A549 (cell line): Measurements from ENCODE around the gene RAB3C. TPM values are rescaled to one million over a fixed set of nuclear protein-coding genes. Genes with fewer than 3 reads are reported as not detected.

ENCODE experiments used
- ATAC-seq, 2 experiments: fragments of 200-7000 bp in 1 of 2; fragments of >200 bp in 1 of 2; cut with Nextera tagmentation in 1 of 2; cut with Tn5 transposase in 1 of 2; 3 replicates each; pipeline versions ENCODE4 v1.8.0 to v1.9.1; 2018 to 2020; ENCODE audit warnings: mild to moderate bottlenecking in 1 of 2, moderate library complexity in 1 of 2
- CTCF ChIA-PET: fragments of 300-600 bp; sonication (Branson Sonifier 250); formaldehyde crosslinking; extraction: SDS; loops from one replicate; lab custom pipeline; 2021; ENCODE audit warnings: antibody characterized with exemption, inconsistent platforms; lab: Yijun Ruan, JAX
- POLR2A ChIA-PET: fragments of 350-600 bp; formaldehyde crosslinking; extraction: SDS; loops from one replicate; lab custom pipeline; 2021; ENCODE audit warnings: antibody characterized with exemption, inconsistent platforms; lab: Yijun Ruan, JAX
- DNase-seq, 2 experiments: peaks; one replicate each; pipeline versions ENCODE4 v3.0.0 to v3.0.0-alpha.2; 2011 to 2016; ENCODE audit warnings: low read depth in 1 of 2, low spot score in 1 of 2
- FAIRE-seq: peaks from 2 replicates; lab custom pipeline; 2011; peaks lifted over from hg19 to GRCh38; lab: Jason Lieb, UNC
- H3K27ac ChIP-seq, 2 experiments: fragments of >200 bp; sonication (Bioruptor Twin); formaldehyde crosslinking; 3 replicates each; pipeline ENCODE4 v1.5.1; 2016 to 2017
- H3K4me1 ChIP-seq: fragments of >200 bp; sonication (Bioruptor Twin); formaldehyde crosslinking; 3 replicates; pipeline ENCODE4 v1.6.1; 2016
- H3K4me2 ChIP-seq: fragments of >200 bp; sonication (Bioruptor Twin); formaldehyde crosslinking; 3 replicates; pipeline ENCODE4 v1.6.1; 2016
- H3K4me3 ChIP-seq: fragments of >200 bp; sonication (Bioruptor Twin); formaldehyde crosslinking; 3 replicates; pipeline ENCODE4 v1.5.1; 2016
- H3K9me3 ChIP-seq: fragments of >200 bp; sonication (Bioruptor Twin); formaldehyde crosslinking; 3 replicates; pipeline ENCODE4 v1.6.1; 2016
- CBX2 ChIP-seq: fragments of 200-600 bp; sonication (generic); IDR thresholded peaks from 2 replicates; pipeline ENCODE4 v1.6.1; 2016; ENCODE audit warnings: low read depth, mild to moderate bottlenecking, borderline replicate concordance
- CBX8 ChIP-seq: fragments of 200-600 bp; sonication (generic); IDR thresholded peaks from 2 replicates; pipeline ENCODE4 v1.6.1; 2016
- ELK1 ChIP-seq: fragments of 150-350 bp; IDR thresholded peaks from 2 replicates; pipeline ENCODE4 v1.6.1; 2014; ENCODE audit warnings: low read depth, mild to moderate bottlenecking, low read length
- EP300 ChIP-seq, 2 experiments: fragments of >200 bp; sonication (Bioruptor Twin); formaldehyde crosslinking; IDR thresholded peaks; 2 replicates in 1 of 2; 3 replicates in 1 of 2; pipeline ENCODE4 v1.6.1; 2016 to 2017
- ESRRA ChIP-seq: fragments of 150-350 bp; IDR thresholded peaks from 2 replicates; pipeline ENCODE4 v1.6.1; 2014; ENCODE audit warnings: mild to moderate bottlenecking, low read length, borderline replicate concordance
- FOSB ChIP-seq: fragments of 250-450 bp; sonication (Bioruptor Pico); IDR thresholded peaks from 2 replicates; pipeline ENCODE4 v1.5.0; 2020; ENCODE audit warnings: mild to moderate bottlenecking, moderate library complexity
- FOSL2 ChIP-seq, 2 experiments: fragments of 450-650 bp in 1 of 2; fragments of >200 bp in 1 of 2; sonication (Bioruptor Twin) in 1 of 2; formaldehyde crosslinking; IDR thresholded peaks; 2 replicates each; pipeline versions ENCODE4 v1.5.0 to v1.6.1; 2016 to 2020; ENCODE audit warnings: mild to moderate bottlenecking in 1 of 2, moderate library complexity in 1 of 2
- FOXS1 ChIP-seq: fragments of 250-450 bp; sonication (Bioruptor Pico); IDR thresholded peaks from 2 replicates; pipeline ENCODE4 v1.5.0; 2020; ENCODE audit warnings: mild to moderate bottlenecking, moderate library complexity
- GATA3 ChIP-seq: IDR thresholded peaks from 2 replicates; pipeline ENCODE4 v1.6.1; 2012; ENCODE audit warnings: borderline replicate concordance
- HDAC2 ChIP-seq: fragments of 200-600 bp; sonication (generic); IDR thresholded peaks from 2 replicates; pipeline ENCODE4 v1.6.1; 2016
- HOXA7 ChIP-seq: fragments of 250-450 bp; sonication (Bioruptor Pico); IDR thresholded peaks from 2 replicates; pipeline ENCODE4 v1.5.0; 2020; ENCODE audit warnings: mild to moderate bottlenecking, moderate library complexity
- HOXB13 ChIP-seq: fragments of 250-450 bp; sonication (Bioruptor Pico); IDR thresholded peaks from 2 replicates; pipeline ENCODE4 v1.5.0; 2020; ENCODE audit warnings: low read depth, mild to moderate bottlenecking, moderate library complexity
- JUN ChIP-seq, 2 experiments: fragments of >200 bp; sonication (Bioruptor Twin); formaldehyde crosslinking; IDR thresholded peaks; 2 replicates in 1 of 2; 3 replicates in 1 of 2; pipeline ENCODE4 v1.6.1; 2016 to 2017
- KDM1A ChIP-seq: fragments of 200-600 bp; sonication (generic); IDR thresholded peaks from 2 replicates; pipeline ENCODE4 v1.6.1; 2016; ENCODE audit warnings: low read depth, mild to moderate bottlenecking
- KDM5A ChIP-seq: fragments of 200-600 bp; sonication (generic); IDR thresholded peaks from 2 replicates; pipeline ENCODE4 v1.6.1; 2016; ENCODE audit warnings: antibody characterized with exemption, mild to moderate bottlenecking
- NR3C1 ChIP-seq: fragments of >200 bp; sonication (Bioruptor Twin); formaldehyde crosslinking; IDR thresholded peaks from 3 replicates; pipeline ENCODE4 v1.6.1; 2017
- POLR2A ChIP-seq: IDR thresholded peaks from 2 replicates; pipeline ENCODE4 v1.6.1; 2012; ENCODE audit warnings: mild to moderate bottlenecking, low read length
- RAD21 ChIP-seq, 2 experiments: fragments of >200 bp in 1 of 2; sonication (Bioruptor Twin) in 1 of 2; formaldehyde crosslinking in 1 of 2; IDR thresholded peaks in 1 of 2; conservative IDR thresholded peaks in 1 of 2; 2 replicates in 1 of 2; 3 replicates in 1 of 2; pipeline ENCODE4 v1.6.1; 2012 to 2018; ENCODE audit warnings: inconsistent platforms in 1 of 2
- REST ChIP-seq: fragments of 200-600 bp; sonication (generic); IDR thresholded peaks from 2 replicates; pipeline ENCODE4 v1.6.1; 2016; ENCODE audit warnings: antibody characterized with exemption, mild to moderate bottlenecking, moderate library complexity
- SREBF2 ChIP-seq: fragments of 450-650 bp; IDR thresholded peaks from 2 replicates; pipeline ENCODE4 v1.6.1; 2014; ENCODE audit warnings: mild to moderate bottlenecking, moderate library complexity
- TP53 ChIP-seq: fragments of 250-450 bp; sonication (Bioruptor Pico); IDR thresholded peaks from 2 replicates; pipeline ENCODE4 v1.5.0; 2021; ENCODE audit warnings: mild to moderate bottlenecking, moderate library complexity
- USF2 ChIP-seq: fragments of 450-650 bp; IDR thresholded peaks from 2 replicates; pipeline ENCODE4 v1.6.1; 2014; ENCODE audit warnings: antibody characterized with exemption
- WGBS: methylation state at CpG from one replicate; pipeline ENCODE4 v1.1.6; 2017; ENCODE audit errors: missing lambda C conversion rate; 5-methylcytosine and 5-hydroxymethylcytosine counted together
- polyA plus RNA-seq, 4 experiments: library from polyadenylated mRNA; depleted of rRNA in 3 of 4; stranded (reverse); fragments of >200 nt; fragmentation: RNase III in 1 of 4; extraction: RNeasy Plus Mini Kit Qiagen cat#74134 plus additional on column Dnase treatment in 1 of 4; gene quantifications; 2 replicates in 3 of 4; 3 replicates in 1 of 4; pipeline ENCODE4 v1.2.3, GENCODE V29; 2011 to 2017

Gene RAB3C
- polyA plus RNA-seq, 2 of the 4 experiments (the other 2 are of a cell fraction), result not detected

GRCh38 chr5:58666141-58666540, 83.3 kb downstream of the RAB3C start:
- no peak for ATAC-seq
- peaks cover 9% of the 10 kb centered on the region; the same call in 2 of the 3 replicates for H3K9me3 ChIP-seq
- no peak overlapping the region for H3K27ac ChIP-seq
- WGBS, result 0% methylated on average over 1 of the region's 1 CpG
- no peaks in the 10 kb centered on the region for H3K4me1 ChIP-seq
- no peak for DNase-seq
- FAIRE-seq, result no peak
- no peak overlapping the region for H3K4me3 ChIP-seq
- TF ChIP-seq EP300 (IDR thresholded peaks at IDR 0.05), result no peak
- no peak for TF ChIP-seq HOXB13 (CRISPR knock-in tag)
- TF ChIP-seq HDAC2, result no peak
- no peak for TF ChIP-seq ESRRA
- TF ChIP-seq, all 56 proteins: peak for 0
- ChIA-PET POLR2A (no interaction called here), CTCF (interaction anchor here (0.9 to 1.4 kb wide), 2 partner anchors 12 to 19 kb away, joined by 3 to 4 read pairs; no protein-coding TSS in a partner anchor)
- H3K4me2 ChIP-seq, result no peak overlapping the region

GRCh38 chr5:58666598-58667581, 84.0 kb downstream of the RAB3C start:
- ATAC-seq (no peak), DNase-seq (no peak), FAIRE-seq (no peak)
- POLR2A ChIA-PET, result no interaction called here
- TF ChIP-seq TP53 (CRISPR knock-in tag), result no peak
- TF ChIP-seq ELK1, result no peak
- TF ChIP-seq KDM5A, result no peak
- no peak for TF ChIP-seq CBX8
- no peak for TF ChIP-seq KDM1A
- TF ChIP-seq CBX2, result no peak
- TF ChIP-seq FOSL2 (IDR thresholded peaks at IDR 0.05), result no peak
- no peak for TF ChIP-seq FOSL2 (CRISPR knock-in tag; IDR thresholded peaks at IDR 0.05)
- no peak for TF ChIP-seq FOSB (CRISPR knock-in tag)
- Histone ChIP-seq H3K27ac (no peak overlapping the region), H3K4me2 (no peak overlapping the region), H3K4me1 (no peaks in the 10 kb centered on the region), H3K9me3 (peaks cover 9% of the 10 kb centered on the region; the same call in 2 of the 3 replicates), H3K4me3 (no peak overlapping the region)
- CTCF ChIA-PET, result interaction anchor here (0.9 to 1.4 kb wide), 2 partner anchors 12 to 19 kb away, joined by 3 to 4 read pairs; no protein-coding TSS in a partner anchor
- 33% methylated on average over 8 of the region's 8 CpGs for WGBS

- ATAC-seq (no peak), FAIRE-seq (no peak), DNase-seq (no peak)
- H3K4me3 ChIP-seq, result no peak overlapping the region
- ChIA-PET POLR2A (no interaction called here), CTCF (no interaction called here)
- no peaks in the 10 kb centered on the region for H3K4me1 ChIP-seq
- WGBS, result 3% methylated on average over 2 of the region's 2 CpGs
- no peak overlapping the region for H3K27ac ChIP-seq
- peaks cover 7% of the 10 kb centered on the region; the same call in 2 of the 3 replicates for H3K9me3 ChIP-seq
- H3K4me2 ChIP-seq, result no peak overlapping the region
- TF ChIP-seq GATA3 (no peak), POLR2A (no peak), FOXS1 (no peak), SREBF2 (no peak), NR3C1 (no peak), JUN (IDR thresholded peaks at IDR 0.05) (no peak), REST (no peak), HOXB13 (CRISPR knock-in tag) (no peak), RAD21 (conservative IDR thresholded peaks at IDR 0.05 in 1 of 2, IDR thresholded peaks at IDR 0.05 in 1 of 2) (no peak), FOSL2 (IDR thresholded peaks at IDR 0.05) (no peak), FOSL2 (CRISPR knock-in tag; IDR thresholded peaks at IDR 0.05) (no peak), HOXA7 (CRISPR knock-in tag) (no peak), USF2 (no peak)
Observed at GRCh38 chr5:58670582-58670981, 87.7 kb downstream of the RAB3C start.
